Mesothelial cell of epicardium (in vitro differentiated cells): ENCODE results near the gene LCA5L. TPM values are rescaled to one million over a fixed set of nuclear protein-coding genes. Genes with fewer than 3 reads are reported as not detected.

Experiments
- DNase-seq, 2 experiments: peaks; one replicate each; pipeline ENCODE4 v3.0.0; 2021; ENCODE audit warnings: low spot score in 2 of 2; ENCODE audit not compliant: unreplicated experiment in 2 of 2
- H3K27ac Mint-ChIP-seq: 2 replicates; pipeline ENCODE4 v1.8.0; 2021; ENCODE audit warnings: mixed read lengths
- H3K27me3 Mint-ChIP-seq: 2 replicates; pipeline ENCODE4 v1.8.0; 2021; ENCODE audit warnings: low read depth, mixed read lengths
- H3K36me3 Mint-ChIP-seq: 2 replicates; pipeline ENCODE4 v1.8.0; 2021; ENCODE audit warnings: mixed read lengths
- H3K4me1 Mint-ChIP-seq: 2 replicates; pipeline ENCODE4 v1.8.0; 2021; ENCODE audit warnings: mixed read lengths
- H3K4me3 Mint-ChIP-seq: 2 replicates; pipeline ENCODE4 v1.8.0; 2021; ENCODE audit warnings: mild to moderate bottlenecking, moderate library complexity, mixed read lengths
- H3K9me3 Mint-ChIP-seq: 2 replicates; pipeline ENCODE4 v1.8.0; 2021; ENCODE audit warnings: mixed read lengths
- total RNA-seq: library from RNA; stranded (reverse); gene quantifications from 3 replicates; pipeline ENCODE4 v1.2.1, GENCODE V29; 2021
- TF ChIP-seq, protein P1 (sequence below): fragments of 200-600 bp; sonication (generic); IDR thresholded peaks from one replicate; pipeline ENCODE4 v1.5.0; 2021; ENCODE audit warnings: antibody characterized with exemption; ENCODE audit not compliant: unreplicated experiment

Gene LCA5L
- total RNA-seq, 1 donor from 2014 or later, result 1.6 TPM

DNA sequence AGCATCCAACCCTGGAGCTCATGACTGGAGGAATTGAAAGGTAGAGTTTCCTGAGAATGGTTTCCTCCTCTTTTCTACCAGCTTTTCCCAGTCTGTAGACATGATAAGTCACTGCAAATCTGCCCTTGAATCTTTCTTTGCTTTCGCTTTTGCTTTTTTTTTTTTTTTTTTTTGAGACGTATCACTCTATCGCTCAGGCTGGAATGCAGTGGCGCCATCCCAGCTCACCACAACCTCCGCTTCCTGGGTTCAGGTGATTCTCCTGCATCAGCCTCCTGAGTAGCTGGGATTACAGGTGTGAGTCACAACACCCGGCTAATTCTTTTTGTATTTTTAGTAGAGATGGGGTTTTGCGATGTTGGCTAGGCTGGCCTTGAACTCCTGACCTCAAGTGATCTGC, 1.7 kb upstream of the LCA5L start:
- DNase-seq, result no peak
- Mint-ChIP-seq H3K36me3 (no peaks in the 10 kb centered on the region), H3K4me3 (peak overlapping the region; percentile 44), H3K9me3 (peaks cover 4% of the 10 kb centered on the region), H3K27me3 (no peaks in the 10 kb centered on the region), H3K27ac (no peak overlapping the region), H3K4me1 (peaks cover 28% of the 10 kb centered on the region)
- TF ChIP-seq, protein P1, sequence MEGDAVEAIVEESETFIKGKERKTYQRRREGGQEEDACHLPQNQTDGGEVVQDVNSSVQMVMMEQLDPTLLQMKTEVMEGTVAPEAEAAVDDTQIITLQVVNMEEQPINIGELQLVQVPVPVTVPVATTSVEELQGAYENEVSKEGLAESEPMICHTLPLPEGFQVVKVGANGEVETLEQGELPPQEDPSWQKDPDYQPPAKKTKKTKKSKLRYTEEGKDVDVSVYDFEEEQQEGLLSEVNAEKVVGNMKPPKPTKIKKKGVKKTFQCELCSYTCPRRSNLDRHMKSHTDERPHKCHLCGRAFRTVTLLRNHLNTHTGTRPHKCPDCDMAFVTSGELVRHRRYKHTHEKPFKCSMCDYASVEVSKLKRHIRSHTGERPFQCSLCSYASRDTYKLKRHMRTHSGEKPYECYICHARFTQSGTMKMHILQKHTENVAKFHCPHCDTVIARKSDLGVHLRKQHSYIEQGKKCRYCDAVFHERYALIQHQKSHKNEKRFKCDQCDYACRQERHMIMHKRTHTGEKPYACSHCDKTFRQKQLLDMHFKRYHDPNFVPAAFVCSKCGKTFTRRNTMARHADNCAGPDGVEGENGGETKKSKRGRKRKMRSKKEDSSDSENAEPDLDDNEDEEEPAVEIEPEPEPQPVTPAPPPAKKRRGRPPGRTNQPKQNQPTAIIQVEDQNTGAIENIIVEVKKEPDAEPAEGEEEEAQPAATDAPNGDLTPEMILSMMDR, result no peak

DNA sequence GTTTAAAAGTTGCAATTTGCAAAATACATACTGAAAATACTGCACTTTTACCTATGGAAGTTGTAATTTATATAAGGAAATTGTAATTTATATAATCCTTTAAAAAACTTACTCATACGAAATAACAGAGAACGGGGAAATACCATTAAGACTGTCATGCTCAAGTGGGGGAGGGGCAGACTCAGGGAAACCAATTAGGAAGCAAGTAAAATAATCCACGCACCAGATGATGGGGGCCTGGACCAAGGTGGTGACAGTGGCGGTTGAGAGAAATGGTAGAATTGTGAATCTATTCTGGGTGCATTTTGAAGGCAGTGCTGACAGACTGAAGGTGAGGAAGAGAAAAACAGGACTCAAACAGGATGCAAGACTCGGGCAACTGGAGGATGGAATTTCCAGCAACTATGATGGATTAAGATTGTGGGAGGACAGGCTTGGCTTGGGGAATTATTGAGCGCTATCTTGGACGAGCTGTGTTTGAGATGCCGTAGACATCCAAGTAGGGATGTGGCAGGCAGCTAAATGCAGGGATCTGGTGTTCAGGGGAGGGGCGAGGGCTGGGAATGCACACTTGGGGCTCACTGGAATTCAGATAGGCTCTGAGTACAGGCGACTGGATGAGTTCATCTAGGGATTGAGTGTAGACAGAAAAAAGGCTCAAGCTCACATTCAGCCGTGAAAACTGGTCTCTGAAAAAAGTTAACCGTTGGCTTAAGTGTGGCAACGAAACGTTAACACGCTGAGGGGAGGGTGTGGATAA, 977 bp downstream of the LCA5L start:
- DNase-seq, result peak; percentile 31 to 69
- peaks cover 28% of the 10 kb centered on the region for H3K4me1 Mint-ChIP-seq
- no peaks in the 10 kb centered on the region for H3K36me3 Mint-ChIP-seq

DNA sequence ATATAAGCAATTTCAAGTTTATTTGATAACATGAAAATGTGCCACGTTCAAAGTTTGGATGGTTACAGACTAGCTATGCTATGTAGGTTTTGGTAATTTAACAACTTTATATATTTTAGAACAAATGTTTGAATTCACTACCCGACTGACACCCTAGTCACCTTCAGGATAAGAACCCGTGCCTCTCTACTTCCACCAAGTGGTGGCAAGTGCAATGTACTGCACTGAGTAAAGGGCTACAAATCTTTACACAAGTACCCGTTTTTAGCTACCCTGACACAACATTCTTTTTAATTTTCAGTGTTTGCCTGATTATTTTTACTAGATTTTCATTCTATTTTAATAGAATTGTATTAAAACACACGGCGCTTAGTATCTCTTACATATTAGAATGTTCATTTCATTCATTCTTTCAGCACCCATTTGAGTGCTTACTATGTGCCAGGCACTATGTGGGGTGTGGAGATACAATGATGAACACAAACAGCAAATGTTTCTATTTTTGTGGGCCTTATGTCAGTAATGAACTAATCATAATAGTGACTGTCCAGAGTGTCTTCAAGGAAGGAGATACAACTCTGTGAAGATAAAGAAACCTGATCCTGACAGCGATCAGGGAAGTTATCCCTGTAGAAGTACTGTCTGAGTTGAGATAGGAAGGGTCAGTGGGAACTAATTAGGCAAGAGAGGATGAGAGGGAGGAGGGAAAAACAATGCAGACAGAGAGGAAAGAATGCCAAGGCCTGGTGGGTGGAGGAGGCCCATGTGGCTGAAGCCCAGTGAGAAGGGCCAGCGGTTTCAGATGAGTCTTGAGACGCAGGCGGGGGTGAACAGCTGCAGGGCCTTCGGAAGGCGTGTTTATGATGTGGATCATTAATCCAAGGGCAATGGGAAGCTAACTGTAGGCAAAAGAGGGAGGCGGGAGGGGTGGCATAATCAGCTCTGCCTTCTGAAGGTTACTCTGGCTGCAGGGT, 3.8 kb downstream of the LCA5L start:
- peaks cover 6% of the 10 kb centered on the region for H3K9me3 Mint-ChIP-seq
- H3K4me1 Mint-ChIP-seq, result peaks cover 28% of the 10 kb centered on the region
- DNase-seq, result no peak
- no peak overlapping the region for H3K4me3 Mint-ChIP-seq
- no peaks in the 10 kb centered on the region for H3K36me3 Mint-ChIP-seq
- TF ChIP-seq, protein P1, result peak; percentile 60
- H3K27ac Mint-ChIP-seq, result no peak overlapping the region
- no peaks in the 10 kb centered on the region for H3K27me3 Mint-ChIP-seq

More for the DNA sequence above, 977 bp downstream of the LCA5L start:
- Mint-ChIP-seq H3K9me3 (peaks cover 4% of the 10 kb centered on the region), H3K27ac (peak overlapping the region; percentile 96), H3K4me3 (peak overlapping the region; percentile 84), H3K27me3 (no peaks in the 10 kb centered on the region)
- TF ChIP-seq, protein P1, result no peak

DNA sequence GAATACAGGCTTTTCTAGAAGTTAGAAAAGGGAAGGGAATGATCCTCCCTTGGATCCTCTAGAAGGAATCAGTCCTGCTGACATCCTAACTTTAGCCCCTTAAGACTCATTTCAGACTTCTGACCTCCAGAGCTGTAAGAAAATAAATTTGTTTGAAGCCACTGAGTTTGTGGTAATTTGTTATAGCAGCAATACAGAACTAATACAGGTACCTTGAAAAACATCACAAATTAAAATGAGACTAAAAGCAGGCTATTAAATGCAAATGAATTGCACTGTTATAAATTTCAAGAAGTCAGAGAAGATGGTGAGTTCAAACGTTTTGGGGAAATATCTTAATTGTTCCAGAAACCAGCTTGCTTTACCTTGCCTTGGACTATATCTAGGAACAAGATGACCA, 6.3 kb downstream of the LCA5L start:
- peaks cover 13% of the 10 kb centered on the region for H3K4me1 Mint-ChIP-seq
- TF ChIP-seq, protein P1, result no peak
- H3K4me3 Mint-ChIP-seq, result no peak overlapping the region
- no peak for DNase-seq
- H3K27ac Mint-ChIP-seq, result no peak overlapping the region
- no peaks in the 10 kb centered on the region for H3K27me3 Mint-ChIP-seq
- H3K36me3 Mint-ChIP-seq, result no peaks in the 10 kb centered on the region
- peaks cover 6% of the 10 kb centered on the region for H3K9me3 Mint-ChIP-seq

DNA sequence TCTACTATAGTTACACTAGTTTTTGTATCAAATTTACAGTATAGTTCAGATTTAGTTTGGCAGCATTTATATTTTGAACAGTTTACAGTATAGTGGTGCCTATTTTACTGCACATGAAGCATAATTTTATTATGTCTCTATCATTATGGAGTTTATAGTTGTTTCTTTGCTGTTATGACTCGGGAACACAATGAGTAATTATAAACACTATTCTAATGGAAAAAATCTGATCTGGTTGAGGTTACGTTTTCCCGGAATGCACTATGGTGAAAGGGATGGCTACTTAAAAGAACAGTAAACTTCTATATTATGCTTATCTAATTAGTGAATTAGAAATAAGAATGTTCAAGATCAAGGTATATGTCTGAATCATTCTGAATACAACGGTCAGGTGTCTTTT, 10.6 kb downstream of the LCA5L start:
- no peaks in the 10 kb centered on the region for H3K27me3 Mint-ChIP-seq
- DNase-seq, result no peak
- H3K27ac Mint-ChIP-seq, result no peak overlapping the region
- H3K9me3 Mint-ChIP-seq, result peaks cover 6% of the 10 kb centered on the region
- TF ChIP-seq, protein P1, result no peak
- H3K36me3 Mint-ChIP-seq, result no peaks in the 10 kb centered on the region
- H3K4me1 Mint-ChIP-seq, result peaks cover 4% of the 10 kb centered on the region
- no peak overlapping the region for H3K4me3 Mint-ChIP-seq
